T-helper 2 cell treated with Interferon-gamma antibody and Interleukin-4, amounts not matched to agents 5 μg/mL and 100 μg/mL, for 36 hours (primary cell): ENCODE data around the gene KCNG3.

Experiments used
- DNase-seq: peaks from one replicate; pipeline ENCODE4 v3.0.0; 2021; ENCODE audit warnings: low spot score
- H3K27ac Mint-ChIP-seq: one replicate; pipeline ENCODE4 v1.8.0; 2021; ENCODE audit warnings: mild to moderate bottlenecking, mixed read lengths
- H3K27me3 Mint-ChIP-seq: one replicate; pipeline ENCODE4 v1.8.0; 2021; ENCODE audit warnings: low read depth, mixed read lengths
- H3K36me3 Mint-ChIP-seq: one replicate; pipeline ENCODE4 v1.8.0; 2021; ENCODE audit warnings: low read depth, mixed read lengths
- H3K4me1 Mint-ChIP-seq: one replicate; pipeline ENCODE4 v1.8.0; 2021; ENCODE audit warnings: low read depth, mixed read lengths
- H3K4me3 Mint-ChIP-seq: one replicate; pipeline ENCODE4 v1.8.0; 2022; ENCODE audit warnings: mild to moderate bottlenecking, moderate library complexity, mixed read lengths
- H3K9me3 Mint-ChIP-seq: one replicate; pipeline ENCODE4 v1.8.0; 2021; ENCODE audit warnings: mixed read lengths

The KCNG3 gene

DNA sequence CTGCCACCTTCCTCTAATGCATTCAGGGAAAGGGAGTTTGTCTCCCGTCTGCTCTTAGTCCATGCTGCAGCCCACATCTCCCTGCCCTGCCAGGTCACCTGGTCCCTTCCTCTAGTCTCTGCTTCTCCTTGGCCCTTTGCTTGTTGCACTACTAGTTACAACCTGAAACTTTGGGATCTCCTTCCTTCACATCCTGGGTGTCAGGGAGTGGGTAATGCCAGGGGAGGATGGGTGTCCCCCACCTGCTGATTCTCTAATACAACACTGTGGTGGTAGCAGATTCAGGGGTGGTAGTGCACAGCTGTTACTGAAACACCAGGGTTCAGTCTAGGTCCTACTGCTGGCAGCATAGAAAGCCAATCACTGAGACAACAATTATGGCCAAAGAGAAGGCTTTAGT, 101.6 kb downstream of the KCNG3 start:
- no peak for DNase-seq
- peaks cover 2% of the 10 kb centered on the region for H3K27me3 Mint-ChIP-seq
- no peaks in the 10 kb centered on the region for H3K36me3 Mint-ChIP-seq
- H3K4me3 Mint-ChIP-seq: no peak overlapping the region
- H3K4me1 Mint-ChIP-seq: no peaks in the 10 kb centered on the region
- H3K27ac Mint-ChIP-seq: no peak overlapping the region
- H3K9me3 Mint-ChIP-seq: no peaks in the 10 kb centered on the region
